ENCODE measurements around the gene ARRDC3.

DNA sequence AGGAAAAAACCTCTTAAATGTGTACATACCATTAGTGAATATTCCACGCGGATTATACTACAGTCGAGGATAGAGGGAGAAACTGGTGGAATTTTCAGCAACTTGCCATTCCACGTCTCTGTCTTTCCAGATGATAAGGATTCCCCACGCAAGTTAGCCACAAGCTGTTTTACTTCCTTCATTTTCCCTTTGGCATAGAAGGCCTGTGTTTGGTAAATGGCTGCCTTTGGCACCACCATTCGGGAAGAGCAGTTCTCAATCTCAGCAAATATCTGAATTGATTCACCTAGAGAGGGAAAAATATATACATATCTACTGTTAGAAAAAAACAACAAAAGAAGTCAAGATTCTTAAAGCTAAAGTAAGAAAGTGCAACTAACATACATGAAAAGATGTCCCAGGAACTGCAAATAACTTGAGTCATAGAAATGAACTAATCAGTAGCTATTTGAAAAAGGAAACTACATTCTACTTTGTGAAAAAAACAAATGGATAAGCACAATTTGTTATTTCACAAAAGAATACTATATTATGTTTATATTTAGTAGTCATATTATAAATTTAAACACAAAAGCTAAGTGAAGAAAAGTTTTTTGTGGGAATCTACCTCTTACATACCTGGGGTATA lies 8.1 kb downstream of the ARRDC3 start:
- TF ChIP-seq POLR2A (IDR thresholded peaks at IDR 0.05) (no peak), POLR2AphosphoS5 (IDR thresholded peaks at IDR 0.05) (peak in 1 of 3 donors; percentile 8)
- TF ChIP-seq, protein P1, sequence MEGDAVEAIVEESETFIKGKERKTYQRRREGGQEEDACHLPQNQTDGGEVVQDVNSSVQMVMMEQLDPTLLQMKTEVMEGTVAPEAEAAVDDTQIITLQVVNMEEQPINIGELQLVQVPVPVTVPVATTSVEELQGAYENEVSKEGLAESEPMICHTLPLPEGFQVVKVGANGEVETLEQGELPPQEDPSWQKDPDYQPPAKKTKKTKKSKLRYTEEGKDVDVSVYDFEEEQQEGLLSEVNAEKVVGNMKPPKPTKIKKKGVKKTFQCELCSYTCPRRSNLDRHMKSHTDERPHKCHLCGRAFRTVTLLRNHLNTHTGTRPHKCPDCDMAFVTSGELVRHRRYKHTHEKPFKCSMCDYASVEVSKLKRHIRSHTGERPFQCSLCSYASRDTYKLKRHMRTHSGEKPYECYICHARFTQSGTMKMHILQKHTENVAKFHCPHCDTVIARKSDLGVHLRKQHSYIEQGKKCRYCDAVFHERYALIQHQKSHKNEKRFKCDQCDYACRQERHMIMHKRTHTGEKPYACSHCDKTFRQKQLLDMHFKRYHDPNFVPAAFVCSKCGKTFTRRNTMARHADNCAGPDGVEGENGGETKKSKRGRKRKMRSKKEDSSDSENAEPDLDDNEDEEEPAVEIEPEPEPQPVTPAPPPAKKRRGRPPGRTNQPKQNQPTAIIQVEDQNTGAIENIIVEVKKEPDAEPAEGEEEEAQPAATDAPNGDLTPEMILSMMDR (IDR thresholded peaks at IDR 0.05) = no peak

Data from breast epithelium (tissue), 3 donors.